HuH-7 (cell line): ENCODE results near the gene TTLL11.
"Not testable (repeated sequence)": the region's sequence is repeated elsewhere in the genome, so short reads cannot be mapped to it uniquely, and the experiment has no call there.

Experiments used
- DNase-seq: peaks from one replicate; pipeline ENCODE4 v3.0.0; 2011; ENCODE audit warnings: low spot score

The TTLL11 gene

GRCh38 chr9:122125509-122126330 is 32.6 kb upstream of the TTLL11 start:
- no peak for DNase-seq

- DNase-seq, result peak; percentile 92
Observed at GRCh38 chr9:122125158-122125508, 32.0 kb upstream of the TTLL11 start.

- DNase-seq, result no peak
Observed at GRCh38 chr9:122124528-122124927, 31.4 kb upstream of the TTLL11 start.

GRCh38 chr9:122124048-122124447 is 30.9 kb upstream of the TTLL11 start:
- no peak for DNase-seq

- DNase-seq, result peak; percentile 85
Observed at GRCh38 chr9:122122903-122123632, 30.0 kb upstream of the TTLL11 start.

- no peak for DNase-seq
Observed at GRCh38 chr9:122122468-122122867, 29.4 kb upstream of the TTLL11 start.

GRCh38 chr9:122121931-122122330 is 28.8 kb upstream of the TTLL11 start:
- DNase-seq, result no peak

GRCh38 chr9:122121391-122121790 is 28.3 kb upstream of the TTLL11 start:
- DNase-seq, result no peak

GRCh38 chr9:122120316-122121071 is 27.4 kb upstream of the TTLL11 start:
- DNase-seq, result no peak

- no peak for DNase-seq
Observed at GRCh38 chr9:122119721-122120120, 26.6 kb upstream of the TTLL11 start.

- no peak for DNase-seq
Observed at GRCh38 chr9:122119166-122119521, 26.0 kb upstream of the TTLL11 start.

GRCh38 chr9:122118343-122119165 is 25.4 kb upstream of the TTLL11 start:
- DNase-seq, result no peak

GRCh38 chr9:122117241-122117640 is 24.1 kb upstream of the TTLL11 start:
- DNase-seq, result not testable (repeated sequence)

GRCh38 chr9:122116448-122117173 is 23.5 kb upstream of the TTLL11 start:
- DNase-seq, result no peak

- DNase-seq, result no peak
Observed at GRCh38 chr9:122116040-122116439, 22.9 kb upstream of the TTLL11 start.

GRCh38 chr9:122115176-122116035 is 22.3 kb upstream of the TTLL11 start:
- DNase-seq, result no peak

GRCh38 chr9:122113574-122113973 is 20.5 kb upstream of the TTLL11 start:
- no peak for DNase-seq

GRCh38 chr9:122112238-122112637 is 19.1 kb upstream of the TTLL11 start:
- no peak for DNase-seq

- no peak for DNase-seq
Observed at GRCh38 chr9:122111413-122112085, 18.4 kb upstream of the TTLL11 start.
